Loucy (cell line): Measurements from ENCODE around the gene TAS2R43.

Source experiments
- H2AFZ ChIP-seq: fragments of 200-600 bp; sonication (generic); 2 replicates; pipeline ENCODE4 v1.6.0; 2016; ENCODE audit warnings: antibody characterized with exemption, mild to moderate bottlenecking, low read length, moderate library complexity
- H3F3A ChIP-seq: fragments of 200-600 bp; 2 replicates; pipeline ENCODE4 v1.6.0; 2016; ENCODE audit warnings: antibody characterized with exemption, low read depth, mild to moderate bottlenecking
- H3K27me3 ChIP-seq: fragments of 200-600 bp; sonication (generic); 2 replicates; pipeline ENCODE4 v1.6.1; 2014; ENCODE audit warnings: low read length, mild to moderate bottlenecking; ENCODE audit not compliant: insufficient read depth, poor library complexity, severe bottlenecking
- H3K36me3 ChIP-seq: fragments of 200-600 bp; sonication (generic); 2 replicates; pipeline ENCODE4 v1.6.1; 2016; ENCODE audit warnings: low read length; ENCODE audit not compliant: insufficient read depth
- H3K4me1 ChIP-seq: fragments of 200-600 bp; sonication (generic); 2 replicates; pipeline ENCODE4 v1.5.1; 2014; ENCODE audit warnings: low read length, mild to moderate bottlenecking; ENCODE audit not compliant: insufficient read depth, poor library complexity, severe bottlenecking
- H3K4me2 ChIP-seq: fragments of 200-600 bp; sonication (generic); 2 replicates; pipeline ENCODE4 v1.6.0; 2014; ENCODE audit warnings: antibody characterized with exemption, low read length, low read depth, mild to moderate bottlenecking; ENCODE audit not compliant: poor library complexity, severe bottlenecking
- H3K4me3 ChIP-seq: fragments of 200-600 bp; sonication (generic); 2 replicates; pipeline ENCODE4 v1.5.1; 2014; ENCODE audit warnings: low read length, mild to moderate bottlenecking, mixed read lengths; ENCODE audit not compliant: poor library complexity, severe bottlenecking
- H3K79me2 ChIP-seq: fragments of 200-600 bp; sonication (generic); 2 replicates; pipeline ENCODE4 v1.6.1; 2014; ENCODE audit warnings: low read length; ENCODE audit not compliant: insufficient read depth
- H3K9ac ChIP-seq: fragments of 200-600 bp; sonication (generic); 2 replicates; pipeline ENCODE4 v1.6.0; 2014; ENCODE audit warnings: mild to moderate bottlenecking, low read depth, low read length, moderate library complexity; ENCODE audit not compliant: poor library complexity, severe bottlenecking
- H3K9me2 ChIP-seq: fragments of 200-600 bp; sonication (generic); replicated peaks from 2 replicates; pipeline ENCODE4 v1.6.1; 2016; ENCODE audit warnings: low read depth, low read length, mixed read lengths
- H3K9me3 ChIP-seq: fragments of 200-600 bp; sonication (generic); 2 replicates; pipeline ENCODE4 v1.6.1; 2014; ENCODE audit warnings: mild to moderate bottlenecking, antibody characterized with exemption, low read length, low read depth; ENCODE audit not compliant: insufficient read depth
- H4K20me1 ChIP-seq: fragments of 200-600 bp; sonication (generic); 2 replicates; pipeline ENCODE4 v1.6.0; 2014; ENCODE audit warnings: antibody characterized with exemption, low read length, mild to moderate bottlenecking; ENCODE audit not compliant: insufficient read depth, poor library complexity, severe bottlenecking
- CTCF ChIP-seq: fragments of 200-600 bp; sonication (generic); conservative IDR thresholded peaks from 2 replicates; pipeline ENCODE4 v1.5.1; 2014; ENCODE audit warnings: mild to moderate bottlenecking, antibody characterized with exemption, low read length
- EZH2phosphoT487 ChIP-seq: fragments of 200-600 bp; IDR thresholded peaks from 2 replicates; pipeline ENCODE4 v1.6.1; 2018; ENCODE audit warnings: antibody characterized with exemption, mild to moderate bottlenecking, moderate library complexity, borderline replicate concordance

Gene TAS2R43

GRCh38 chr12:11081987-11082386, 10.1 kb downstream of the TAS2R43 start:
- Histone ChIP-seq H3K9me2 (no peaks in the 10 kb centered on the region), H3K36me3 (no peaks in the 10 kb centered on the region), H3K9ac (no peak overlapping the region), H3K4me1 (no peaks in the 10 kb centered on the region), H3K4me2 (no peak overlapping the region), H3F3A (no peaks in the 10 kb centered on the region), H3K4me3 (no peak overlapping the region), H2AFZ (no peak overlapping the region), H4K20me1 (no peaks in the 10 kb centered on the region), H3K79me2 (no peaks in the 10 kb centered on the region), H3K9me3 (no peaks in the 10 kb centered on the region), H3K27me3 (no peaks in the 10 kb centered on the region)
- TF ChIP-seq CTCF (no peak), EZH2phosphoT487 (no peak)

- Histone ChIP-seq H4K20me1 (no peaks in the 10 kb centered on the region), H3K79me2 (no peaks in the 10 kb centered on the region), H3K4me2 (no peak overlapping the region), H3K36me3 (no peaks in the 10 kb centered on the region), H3K4me3 (no peak overlapping the region), H3K9me3 (no peaks in the 10 kb centered on the region), H3F3A (no peaks in the 10 kb centered on the region), H3K9ac (no peak overlapping the region), H3K27me3 (no peaks in the 10 kb centered on the region), H3K4me1 (no peaks in the 10 kb centered on the region), H3K9me2 (no peaks in the 10 kb centered on the region), H2AFZ (no peak overlapping the region)
- TF ChIP-seq CTCF (no peak), EZH2phosphoT487 (no peak)
Observed at GRCh38 chr12:11078246-11078645, 13.9 kb downstream of the TAS2R43 start.

- H2AFZ ChIP-seq = no peak overlapping the region
- TF ChIP-seq CTCF (no peak), EZH2phosphoT487 (no peak)
- H3K4me3 ChIP-seq = no peak overlapping the region
- no peaks in the 10 kb centered on the region for H3K4me1 ChIP-seq
- H3K36me3 ChIP-seq = no peaks in the 10 kb centered on the region
- no peaks in the 10 kb centered on the region for H3K79me2 ChIP-seq
- no peaks in the 10 kb centered on the region for H3K9me3 ChIP-seq
- H3K4me2 ChIP-seq = no peak overlapping the region
- no peaks in the 10 kb centered on the region for H3K9me2 ChIP-seq
- H3K9ac ChIP-seq = no peak overlapping the region
- H3K27me3 ChIP-seq = no peaks in the 10 kb centered on the region
- H4K20me1 ChIP-seq = no peaks in the 10 kb centered on the region
- no peaks in the 10 kb centered on the region for H3F3A ChIP-seq
Observed at GRCh38 chr12:11075642-11076041, 16.5 kb downstream of the TAS2R43 start.
